Left hindlimb (tissue), 1 donor: ENCODE data around the gene IL1RAPL2.
"Not testable (repeated sequence)": the region's sequence is repeated elsewhere in the genome, so short reads cannot be mapped to it uniquely, and the experiment has no call there.

Experiments used
- DNase-seq: peaks from one replicate; pipeline ENCODE4 v3.0.0-alpha.2; 2018

IL1RAPL2 gene

GRCh38 chrX:104863466-104863865 is 297.5 kb downstream of the IL1RAPL2 start:
- no peak for DNase-seq

- DNase-seq = no peak
These were observed 298.3 kb downstream of the IL1RAPL2 start for GRCh38 chrX:104864296-104864695.

GRCh38 chrX:104877504-104877903 is 311.5 kb downstream of the IL1RAPL2 start:
- no peak for DNase-seq

- no peak for DNase-seq
These were observed 336.1 kb downstream of the IL1RAPL2 start for GRCh38 chrX:104902070-104902469.

- DNase-seq = not testable (repeated sequence)
These were observed 343.7 kb downstream of the IL1RAPL2 start for GRCh38 chrX:104909694-104910093.

- no peak for DNase-seq
These were observed 347.3 kb downstream of the IL1RAPL2 start for GRCh38 chrX:104913348-104913747.

GRCh38 chrX:104914686-104915085 is 348.7 kb downstream of the IL1RAPL2 start:
- DNase-seq = not testable (repeated sequence)

GRCh38 chrX:104918122-104918521 is 352.1 kb downstream of the IL1RAPL2 start:
- DNase-seq = no peak

GRCh38 chrX:104921584-104922205 is 355.7 kb downstream of the IL1RAPL2 start:
- no peak for DNase-seq

- peak; percentile 38 for DNase-seq
These were observed 356.2 kb downstream of the IL1RAPL2 start for GRCh38 chrX:104922206-104922621.

- no peak for DNase-seq
These were observed 363.3 kb downstream of the IL1RAPL2 start for GRCh38 chrX:104929324-104929723.

- no peak for DNase-seq
These were observed 369.6 kb downstream of the IL1RAPL2 start for GRCh38 chrX:104935581-104935980.

- DNase-seq = no peak
These were observed 387.3 kb downstream of the IL1RAPL2 start for GRCh38 chrX:104953251-104953650.

GRCh38 chrX:104961926-104962325 is 395.9 kb downstream of the IL1RAPL2 start:
- no peak for DNase-seq

GRCh38 chrX:104968241-104968640 is 402.2 kb downstream of the IL1RAPL2 start:
- no peak for DNase-seq

- no peak for DNase-seq
These were observed 406.7 kb downstream of the IL1RAPL2 start for GRCh38 chrX:104972737-104973136.

- DNase-seq = no peak
These were observed 421.1 kb downstream of the IL1RAPL2 start for GRCh38 chrX:104987063-104987462.

GRCh38 chrX:104988038-104988437 is 422.0 kb downstream of the IL1RAPL2 start:
- DNase-seq = no peak

GRCh38 chrX:104995546-104995945 is 429.5 kb downstream of the IL1RAPL2 start:
- DNase-seq = no peak

GRCh38 chrX:105006103-105006502 is 440.1 kb downstream of the IL1RAPL2 start:
- DNase-seq = no peak

- DNase-seq = no peak
These were observed 441.0 kb downstream of the IL1RAPL2 start for GRCh38 chrX:105006996-105007395.

- DNase-seq = no peak
These were observed 447.7 kb downstream of the IL1RAPL2 start for GRCh38 chrX:105013719-105014118.

GRCh38 chrX:105017641-105018040 is 451.6 kb downstream of the IL1RAPL2 start:
- DNase-seq = no peak

GRCh38 chrX:105018865-105019264 is 452.9 kb downstream of the IL1RAPL2 start:
- DNase-seq = no peak

- not testable (repeated sequence) for DNase-seq
These were observed 463.0 kb downstream of the IL1RAPL2 start for GRCh38 chrX:105028962-105029361.
